HG03558 (cell line): ENCODE measurements around the gene ARMC9.

Experiments
- ATAC-seq: cut with Tn5 transposase; IDR thresholded peaks from one replicate; pipeline ENCODE4 v1.9.1; 2021; ENCODE audit warnings: moderate number of reproducible peaks; ENCODE audit not compliant: unreplicated experiment; ENCODE audit errors: extremely low read depth

ARMC9 gene

GRCh38 chr2:231305221-231305620 lies 106.8 kb downstream of the ARMC9 start:
- no peak for ATAC-seq

GRCh38 chr2:231306791-231307393 lies 108.5 kb downstream of the ARMC9 start:
- ATAC-seq: no peak

- no peak for ATAC-seq
Measured at GRCh38 chr2:231308219-231308618, 109.8 kb downstream of the ARMC9 start.

DNA sequence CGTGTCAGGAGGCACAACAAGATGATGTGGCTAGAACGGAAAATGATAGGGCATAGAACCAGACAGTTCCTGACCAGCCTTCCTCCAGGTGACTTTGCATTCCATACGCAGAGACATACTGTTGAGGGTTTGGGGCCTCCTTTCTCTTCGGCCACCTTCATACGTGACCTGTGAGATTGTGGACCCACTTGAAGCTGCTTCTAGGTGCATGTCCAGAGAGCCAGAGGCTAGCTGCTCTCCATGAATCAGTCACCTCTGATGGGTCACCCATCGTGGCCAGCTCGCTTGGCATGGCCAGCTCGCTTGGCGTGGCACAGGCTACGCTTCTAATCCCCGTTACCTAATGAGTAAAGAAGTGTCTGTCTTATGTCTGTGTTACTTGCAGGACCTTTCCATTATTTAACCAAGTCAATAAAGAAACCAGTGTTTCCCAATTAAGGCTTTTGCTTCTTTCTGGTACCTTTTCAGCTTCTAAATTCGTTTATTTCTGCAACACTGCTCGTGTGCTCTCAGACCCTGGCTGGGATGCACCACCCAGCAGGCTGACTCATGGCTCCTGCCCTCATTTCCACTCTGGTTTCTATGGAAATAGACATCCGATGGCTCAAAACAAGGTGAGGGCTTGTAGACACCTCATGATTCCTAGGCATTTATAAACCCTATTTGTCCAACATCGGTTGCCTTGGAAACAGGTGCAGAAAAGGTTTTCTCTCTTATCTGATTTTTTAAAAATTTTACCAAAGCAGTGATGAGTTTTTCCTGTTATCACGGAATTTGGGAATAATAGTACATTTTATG lies 110.4 kb downstream of the ARMC9 start:
- no peak for ATAC-seq

- no peak for ATAC-seq
Measured at GRCh38 chr2:231312066-231312465, 113.6 kb downstream of the ARMC9 start.

DNA sequence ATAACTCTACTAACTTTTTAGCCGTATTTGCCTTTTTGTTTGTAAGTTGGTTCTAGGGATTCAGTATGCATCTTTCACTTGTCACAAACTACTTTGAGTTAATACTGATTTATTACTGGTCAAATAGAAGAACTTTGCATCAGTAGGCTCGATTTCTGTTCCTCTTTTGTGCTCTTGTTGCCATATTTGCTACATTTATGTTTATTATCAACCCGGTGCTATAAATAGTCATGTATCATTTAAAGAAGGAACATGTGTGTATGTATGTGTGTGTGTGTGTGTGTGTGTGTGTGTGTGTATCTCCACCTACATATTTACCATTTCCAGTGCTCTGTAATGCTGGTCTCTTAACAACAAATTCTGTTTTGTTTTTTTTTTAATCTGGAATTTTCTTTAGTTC lies 117.5 kb downstream of the ARMC9 start:
- no peak for ATAC-seq

DNA sequence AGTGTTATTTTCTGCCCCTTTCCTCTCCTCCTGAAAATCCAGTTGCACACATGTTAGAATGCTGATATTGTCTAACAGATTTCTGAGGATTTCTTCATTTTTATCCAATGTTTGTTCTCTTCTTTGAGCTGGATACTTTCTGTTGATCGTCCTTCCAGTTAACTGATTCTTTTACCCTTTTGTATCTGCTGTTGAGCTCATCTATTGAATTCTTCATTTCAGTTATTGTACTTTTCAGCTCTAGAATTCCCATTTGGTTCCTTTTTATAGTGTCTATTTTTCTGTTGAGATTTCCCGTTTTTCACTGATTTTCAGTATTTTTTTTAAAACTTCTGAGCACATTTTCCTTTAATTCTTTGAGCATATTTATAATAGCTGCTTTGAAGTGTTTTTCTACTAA lies 119.1 kb downstream of the ARMC9 start:
- no peak for ATAC-seq

DNA sequence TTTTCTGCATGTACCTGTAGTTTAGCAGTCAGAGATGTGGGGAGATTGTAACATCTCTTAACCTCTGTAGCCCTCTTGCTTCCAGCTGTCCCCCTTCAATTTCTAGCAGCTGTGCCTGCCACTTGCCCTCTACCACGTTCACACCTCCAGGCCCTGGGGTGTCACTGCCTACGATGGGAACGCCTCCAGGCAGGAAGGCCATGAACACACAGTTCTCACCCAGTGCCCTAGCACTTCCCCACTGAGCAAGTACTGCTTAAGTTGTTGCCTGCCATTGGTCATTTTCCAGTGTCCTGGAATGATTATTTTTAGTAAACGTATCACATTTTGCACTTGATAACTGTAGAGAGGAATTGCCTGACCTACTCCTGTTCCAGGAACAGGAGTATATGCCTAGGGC lies 120.0 kb downstream of the ARMC9 start:
- no peak for ATAC-seq

GRCh38 chr2:231318954-231319353 lies 120.5 kb downstream of the ARMC9 start:
- no peak for ATAC-seq

DNA sequence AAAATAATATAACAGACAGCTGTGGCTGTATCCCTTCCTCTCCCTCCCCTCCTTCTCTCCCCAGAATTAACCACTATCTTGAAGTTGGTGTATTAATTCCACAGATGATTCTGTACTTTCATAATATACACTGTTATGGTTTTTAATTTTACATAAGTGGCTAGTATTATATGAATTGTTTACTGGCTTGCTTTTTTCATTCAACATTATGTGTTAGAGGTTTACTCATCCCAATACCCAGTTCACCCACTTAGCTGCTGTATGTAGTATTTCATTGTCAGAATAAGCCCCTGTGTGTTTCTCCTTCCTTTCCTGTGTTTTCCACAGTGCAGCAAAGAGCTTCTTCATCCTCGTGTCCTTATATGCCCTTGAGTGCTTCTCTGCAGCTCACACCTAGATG lies 121.4 kb downstream of the ARMC9 start:
- no peak for ATAC-seq

DNA sequence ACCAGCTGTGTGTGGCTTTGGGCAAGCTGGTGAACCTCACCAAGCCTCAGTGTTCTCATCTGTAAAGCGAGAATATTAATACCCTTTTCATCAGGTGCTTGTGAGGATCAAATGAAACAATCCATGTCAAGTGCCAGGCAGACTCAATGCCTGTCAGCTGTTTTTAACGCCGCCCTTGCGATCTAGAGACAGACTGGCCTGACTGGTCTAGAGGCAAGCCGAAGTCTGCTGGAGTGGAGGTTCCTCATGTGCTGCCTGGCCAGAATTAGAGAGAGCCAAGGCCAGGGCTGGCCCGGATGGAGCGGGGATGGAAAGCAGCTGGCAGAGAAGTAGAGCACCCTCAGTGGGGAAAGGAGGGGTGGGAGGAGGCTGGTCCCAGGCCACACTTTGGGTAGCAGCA lies 122.6 kb downstream of the ARMC9 start:
- ATAC-seq: no peak

- ATAC-seq: no peak
Measured at GRCh38 chr2:231321556-231322334, 123.3 kb downstream of the ARMC9 start.

DNA sequence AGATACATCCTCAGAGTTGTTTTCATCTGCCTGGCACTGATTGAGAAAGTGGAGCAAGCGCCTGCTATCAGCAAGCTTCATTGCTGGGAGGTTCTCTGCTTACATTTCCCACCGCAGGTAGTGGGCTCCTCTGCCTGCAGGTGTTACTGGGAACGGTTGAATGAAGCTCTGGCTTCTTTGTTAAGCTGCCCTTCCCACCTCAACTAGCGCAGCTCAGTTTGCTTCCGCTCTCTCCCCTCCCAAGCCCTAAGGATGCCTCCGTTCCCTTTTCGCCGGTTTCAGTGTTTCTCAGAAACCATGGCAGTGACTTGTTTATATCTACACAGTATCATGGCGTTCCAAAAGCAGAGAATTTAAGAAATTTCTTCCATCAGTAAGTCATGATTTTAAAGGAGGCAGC lies 124.9 kb downstream of the ARMC9 start:
- ATAC-seq: no peak

- ATAC-seq: no peak
Measured at GRCh38 chr2:231325826-231326225, 127.4 kb downstream of the ARMC9 start.

GRCh38 chr2:231326404-231326803 lies 128.0 kb downstream of the ARMC9 start:
- ATAC-seq: no peak

DNA sequence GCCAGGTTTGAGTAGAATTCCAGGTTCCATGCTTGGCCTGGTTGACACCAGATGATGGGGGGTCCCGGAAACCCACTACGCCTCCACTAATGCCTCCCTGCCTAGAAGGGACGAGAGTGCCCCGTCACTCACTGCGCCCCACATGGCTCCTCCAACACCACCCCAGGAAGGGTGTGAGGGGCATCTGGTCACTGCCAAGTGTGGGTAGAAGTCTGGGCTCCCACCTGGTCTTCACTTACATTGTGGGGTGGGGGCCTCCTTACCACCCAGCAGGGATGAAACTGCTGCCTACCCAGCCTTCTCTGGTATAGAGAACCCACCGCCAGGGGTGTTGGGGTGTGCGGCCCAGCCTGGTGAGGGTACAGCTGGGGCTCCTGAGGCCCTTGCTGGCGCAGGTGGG lies 131.9 kb downstream of the ARMC9 start:
- no peak for ATAC-seq

DNA sequence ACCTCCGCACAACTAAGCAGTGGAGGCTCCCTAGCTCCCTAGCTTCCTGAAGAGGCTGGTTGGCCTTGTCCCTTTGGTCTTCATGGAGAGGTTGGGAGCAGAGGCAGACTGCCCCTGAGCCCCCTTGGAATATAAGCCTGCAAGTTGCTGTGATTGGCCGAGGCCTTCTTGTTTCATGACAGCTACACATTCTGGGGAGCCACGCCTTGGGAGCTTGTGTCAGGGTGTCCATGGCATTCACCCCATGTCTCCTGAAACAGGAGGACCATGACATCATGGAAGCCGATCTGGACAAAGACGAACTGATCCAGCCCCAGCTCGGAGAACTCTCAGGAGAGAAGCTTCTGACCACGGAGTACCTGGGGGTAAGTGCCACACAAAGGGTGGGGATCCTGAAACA lies 133.1 kb downstream of the ARMC9 start:
- ATAC-seq: no peak

GRCh38 chr2:231332388-231332787 lies 134.0 kb downstream of the ARMC9 start:
- no peak for ATAC-seq

DNA sequence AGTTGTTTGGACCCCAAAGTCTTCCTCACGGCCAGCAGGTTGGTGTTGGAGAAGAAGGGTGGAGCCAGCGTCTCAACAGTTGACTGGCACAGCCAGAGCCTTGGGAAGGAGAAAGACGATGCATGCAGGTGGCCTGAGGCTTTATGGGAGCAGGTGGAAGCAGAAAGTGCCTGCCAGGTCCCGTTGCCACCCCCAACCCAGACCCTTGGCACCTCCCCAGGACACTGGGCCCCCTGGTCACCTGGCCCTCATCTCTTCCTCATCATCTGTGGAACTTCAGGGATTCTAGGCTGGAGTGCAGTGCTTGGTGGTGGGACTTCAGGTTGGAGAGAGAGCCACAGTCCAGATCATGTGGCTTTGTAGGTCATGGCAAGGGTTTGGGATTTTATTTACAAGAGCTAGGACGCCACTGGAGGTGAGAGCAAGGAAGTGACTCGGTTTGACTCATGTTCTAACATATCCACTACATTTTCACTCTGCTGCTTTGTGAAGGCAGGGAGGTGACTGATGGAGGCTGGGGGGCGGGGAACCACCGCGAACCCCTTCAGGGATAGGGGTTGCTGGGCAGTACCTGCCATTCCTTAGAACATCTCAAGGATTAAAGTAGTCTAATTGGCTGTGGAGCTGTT lies 134.6 kb downstream of the ARMC9 start:
- no peak for ATAC-seq

DNA sequence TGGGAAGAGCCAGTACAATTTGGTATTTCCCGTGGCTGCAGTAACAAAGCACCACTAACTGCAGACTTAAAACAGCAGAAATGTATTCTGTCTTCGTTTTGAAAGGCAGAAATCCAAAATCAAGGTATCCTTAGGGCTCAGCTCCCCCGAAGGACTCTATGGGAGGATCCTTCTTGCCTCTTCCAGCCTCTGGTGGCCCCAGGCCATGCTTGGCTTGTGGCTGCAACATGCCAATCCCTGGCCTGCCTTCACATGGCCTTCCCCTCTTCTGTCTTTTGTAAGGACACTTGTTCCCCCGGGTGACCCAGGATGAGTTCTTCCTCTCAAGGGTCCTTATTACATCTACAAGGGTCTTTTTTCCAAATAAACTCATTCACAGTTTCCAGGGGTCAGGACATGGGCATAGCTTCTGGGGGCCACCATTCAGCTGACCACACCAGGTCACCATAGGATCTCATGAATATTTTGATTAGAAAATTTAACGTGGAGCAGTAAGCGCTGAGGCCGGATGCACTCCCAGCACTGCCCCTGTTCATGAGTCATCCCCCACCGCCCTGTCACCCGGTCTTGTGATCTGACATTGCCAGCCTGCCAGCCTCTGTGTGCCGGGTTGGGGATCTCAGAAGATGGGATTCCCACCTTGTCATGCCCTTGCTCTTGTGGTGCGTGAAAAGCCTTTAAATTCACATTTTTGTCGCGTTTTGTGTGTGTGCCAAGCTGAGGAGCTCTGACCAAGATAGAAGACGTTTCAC lies 135.9 kb downstream of the ARMC9 start:
- no peak for ATAC-seq
